ENCODE results near the gene C1QTNF9B. TPM values are rescaled to one million over a fixed set of nuclear protein-coding genes. Genes with fewer than 3 reads are reported as not detected.
"Not testable (repeated sequence)": the region's sequence is repeated elsewhere in the genome, so short reads cannot be mapped to it uniquely, and the experiment has no call there.

Gene C1QTNF9B
- total RNA-seq, 1 experiment from 2014 or later, result not detected

GRCh38 chr13:23894746-23895145 is 2.6 kb downstream of the C1QTNF9B start:
- DNase-seq (ENCODE audit: low read depth), result not testable (repeated sequence)

GRCh38 chr13:23893791-23894190 is 3.5 kb downstream of the C1QTNF9B start:
- not testable (repeated sequence) for DNase-seq (ENCODE audit: low read depth)

DNA sequence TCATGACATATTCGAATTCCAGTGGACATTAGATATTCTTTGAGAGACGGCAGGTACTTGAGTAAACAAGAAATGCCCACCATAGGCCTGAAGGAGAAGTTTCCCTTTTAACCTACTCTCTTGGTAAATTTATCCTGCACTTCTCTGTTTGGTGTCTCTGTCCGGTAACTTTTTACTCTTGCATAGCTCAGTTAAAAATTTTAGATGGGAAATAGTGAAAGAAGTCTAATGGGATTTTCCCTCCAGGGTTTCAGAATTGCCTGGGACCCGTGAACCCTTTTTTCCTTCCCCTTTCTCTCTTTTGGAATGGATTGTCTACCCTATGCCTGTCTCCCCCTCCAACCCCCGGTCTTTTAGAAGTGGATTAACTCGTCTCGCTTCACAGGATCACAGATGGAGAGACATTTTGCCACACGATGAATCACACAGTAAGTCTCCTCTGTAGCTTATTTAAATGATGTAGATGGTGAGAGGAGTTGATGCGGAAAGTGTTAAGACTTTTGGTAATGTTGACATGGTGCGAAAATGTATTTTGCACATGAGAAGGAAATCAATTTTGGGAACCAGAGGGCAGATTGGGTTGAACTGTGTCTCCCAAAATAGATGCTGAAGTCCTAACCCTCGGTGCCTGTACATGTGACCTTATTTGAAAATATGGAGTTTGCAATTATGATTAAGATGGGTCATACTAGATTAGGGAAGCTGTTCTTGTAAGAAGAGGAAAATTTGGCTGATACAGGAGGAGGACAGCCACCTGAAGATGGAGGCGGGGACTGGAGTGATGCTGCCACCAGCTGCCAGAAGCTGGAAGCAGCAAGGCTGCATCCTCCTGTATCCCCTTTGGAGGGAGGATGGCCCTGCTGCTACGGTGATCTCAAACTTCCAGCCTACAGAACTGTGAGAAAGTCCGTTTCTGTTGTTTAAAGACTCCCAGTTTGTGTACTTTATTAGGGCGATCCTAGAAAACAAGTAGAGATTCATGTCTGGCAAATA is 7.4 kb downstream of the C1QTNF9B start:
- peak; percentile 31 for DNase-seq (ENCODE audit: low read depth)

DNA sequence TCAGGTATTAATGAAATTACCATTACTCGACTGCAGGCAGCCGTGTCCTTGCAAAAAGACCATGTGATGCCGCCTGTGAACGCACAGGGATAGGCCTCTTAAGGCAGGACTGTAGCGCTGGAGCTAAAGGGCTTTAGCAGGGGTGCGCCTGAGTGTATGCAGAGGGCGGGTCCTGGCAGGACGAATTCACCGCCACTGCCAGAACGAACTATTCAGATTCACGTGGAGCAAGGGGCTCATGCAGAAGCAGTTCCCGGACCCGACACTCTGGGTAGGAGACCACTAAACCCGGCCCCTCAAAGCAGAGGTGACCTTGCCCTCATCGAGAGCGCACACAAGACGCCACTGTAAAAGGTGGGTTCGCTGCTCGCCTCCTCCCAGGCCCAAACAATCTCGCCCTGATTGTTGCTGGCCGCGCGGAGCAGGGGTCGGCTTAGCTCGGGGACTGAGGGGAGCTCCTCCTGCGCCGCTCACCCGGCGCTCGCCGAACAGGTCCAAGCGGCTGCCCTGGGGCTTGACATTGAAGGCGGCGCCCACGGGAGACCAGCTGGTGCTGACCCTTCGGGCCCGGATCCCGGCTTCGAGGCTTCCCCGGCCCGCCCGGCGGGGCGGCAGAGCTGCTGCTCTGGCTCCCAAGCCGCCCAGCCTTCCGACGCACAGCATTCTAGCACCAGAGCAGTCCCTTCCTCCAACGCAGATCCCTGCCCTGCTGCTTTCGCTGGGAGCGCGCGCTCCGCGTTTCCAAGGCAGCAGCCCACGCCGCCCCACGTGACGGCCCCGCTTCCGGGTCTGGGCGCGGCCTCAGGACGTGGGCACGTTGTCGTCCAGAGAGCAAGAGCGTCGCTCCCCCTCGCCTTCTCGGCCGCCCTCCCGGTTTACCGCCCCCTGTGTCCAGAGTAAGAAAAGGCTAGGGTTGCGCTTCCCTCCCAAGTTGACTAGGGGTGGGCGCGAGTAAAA is 8.4 kb downstream of the C1QTNF9B start, which contains the start of gene MIPEP:
TSS of gene MIPEP (minus strand) at position 743 of the 957 bp plus-strand sequence. CDS start at position 663, 80 bp downstream.
- peak; percentile 93 for DNase-seq (ENCODE audit: low read depth)

DNA sequence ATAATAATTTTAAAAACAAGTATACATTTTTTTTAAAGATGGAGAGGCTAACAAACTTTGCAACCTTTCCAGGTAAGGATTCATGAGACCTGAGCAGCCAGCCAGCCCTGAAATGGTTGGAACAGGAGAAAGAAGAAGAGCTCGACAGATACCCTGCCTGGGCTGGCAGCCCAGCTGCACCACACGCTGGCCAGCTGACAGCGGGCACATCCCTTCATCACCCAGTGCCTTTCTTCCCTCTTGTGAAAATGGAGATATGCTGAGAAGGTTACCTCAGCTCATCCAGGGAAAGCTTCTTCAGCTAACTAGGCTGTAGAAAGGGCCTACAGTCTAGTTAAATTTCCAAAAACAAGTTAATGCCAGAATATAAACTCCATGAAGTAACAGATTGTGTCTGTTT is 12.9 kb downstream of the C1QTNF9B start:
- DNase-seq (ENCODE audit: low read depth), result not testable (repeated sequence)

DNA sequence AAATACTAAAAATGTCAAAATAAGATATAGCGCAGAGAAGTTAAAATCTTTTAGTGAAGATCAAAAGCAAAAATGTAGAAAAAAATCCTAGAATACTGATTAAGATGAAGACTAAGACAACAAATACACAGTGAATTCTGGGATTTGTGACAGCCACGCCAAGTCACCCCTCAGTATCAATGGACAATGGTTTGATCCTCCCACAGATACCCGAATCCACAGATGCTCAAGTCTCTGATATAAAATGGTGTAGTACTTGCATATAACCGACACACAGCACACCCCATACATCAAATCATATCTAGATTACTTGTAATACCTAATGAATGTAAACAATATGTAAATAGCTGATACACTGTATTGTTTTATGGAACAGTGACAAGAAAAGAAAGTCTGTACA is 14.0 kb downstream of the C1QTNF9B start:
- DNase-seq (ENCODE audit: low read depth), result no peak

GRCh38 chr13:23881402-23881800 is 15.9 kb downstream of the C1QTNF9B start:
- DNase-seq (ENCODE audit: low read depth), result not testable (repeated sequence)

DNA sequence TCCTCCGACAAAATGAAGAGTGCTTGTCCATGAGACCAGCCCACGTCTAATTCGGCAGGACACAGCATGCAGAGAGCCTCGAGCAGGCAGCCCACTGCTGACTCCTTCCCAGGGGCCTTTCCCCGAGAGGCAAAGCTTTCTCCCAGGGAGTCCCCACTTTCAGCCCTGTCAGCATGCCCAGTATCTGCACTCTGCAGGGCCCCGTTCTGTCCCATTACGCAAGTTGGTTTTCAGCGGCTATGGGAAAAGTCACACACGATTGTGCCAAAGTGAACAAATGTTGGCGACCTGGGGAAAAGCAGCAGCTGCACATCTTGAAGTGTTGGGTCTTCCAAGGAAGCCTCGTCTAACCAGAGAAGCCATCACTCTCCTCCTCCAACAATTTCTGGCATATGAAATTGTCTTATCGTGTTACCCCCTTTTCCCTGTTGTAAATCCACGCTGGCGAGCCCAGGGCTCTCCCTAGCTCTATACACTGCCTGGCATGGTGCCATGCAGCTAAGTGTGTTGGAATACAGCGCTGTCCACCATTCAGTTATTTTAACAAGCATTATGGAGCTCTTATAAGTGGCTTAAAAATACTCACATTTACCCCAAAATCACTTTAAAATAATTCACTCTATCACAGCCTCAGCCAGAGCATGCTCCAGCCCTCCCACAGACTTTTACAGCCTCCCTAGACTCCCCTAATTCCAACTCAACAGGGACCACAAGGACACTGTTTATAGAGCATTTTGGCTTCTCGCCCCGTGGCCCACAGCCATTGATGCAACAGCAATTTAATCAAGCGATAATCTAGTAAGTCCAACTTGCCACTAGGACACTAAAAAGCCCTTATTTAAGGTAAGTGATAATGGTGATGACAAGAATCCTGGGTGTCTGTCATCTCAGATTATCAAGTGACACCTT is 16.6 kb downstream of the C1QTNF9B start:
- not testable (repeated sequence) for DNase-seq (ENCODE audit: low read depth)

DNA sequence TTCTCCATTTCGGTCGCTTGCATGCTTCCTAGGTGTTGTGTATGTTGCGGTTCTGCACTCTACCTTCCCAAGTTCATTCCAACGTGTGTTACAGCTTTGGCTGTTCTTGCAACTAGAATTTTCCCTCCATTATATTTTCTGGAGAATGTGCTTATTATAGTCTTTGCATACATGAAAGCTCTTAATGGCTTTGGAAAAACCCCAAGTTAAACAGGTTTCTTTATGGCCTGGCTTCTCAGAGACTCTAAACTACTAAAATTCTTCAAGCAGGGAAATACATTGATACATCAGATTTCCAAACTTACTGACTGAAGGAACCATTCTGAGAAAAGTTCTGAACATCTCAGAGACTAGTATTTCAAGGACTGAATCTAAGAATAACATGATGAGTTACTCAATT is 20.0 kb downstream of the C1QTNF9B start:
- no peak for DNase-seq (ENCODE audit: low read depth)

- DNase-seq (ENCODE audit: low read depth), result peak; percentile 12
Observed at GRCh38 chr13:23876265-23876664, 21.0 kb downstream of the C1QTNF9B start.

GRCh38 chr13:23871616-23872220 is 25.6 kb downstream of the C1QTNF9B start:
- DNase-seq (ENCODE audit: low read depth), result peak; percentile 42

DNA sequence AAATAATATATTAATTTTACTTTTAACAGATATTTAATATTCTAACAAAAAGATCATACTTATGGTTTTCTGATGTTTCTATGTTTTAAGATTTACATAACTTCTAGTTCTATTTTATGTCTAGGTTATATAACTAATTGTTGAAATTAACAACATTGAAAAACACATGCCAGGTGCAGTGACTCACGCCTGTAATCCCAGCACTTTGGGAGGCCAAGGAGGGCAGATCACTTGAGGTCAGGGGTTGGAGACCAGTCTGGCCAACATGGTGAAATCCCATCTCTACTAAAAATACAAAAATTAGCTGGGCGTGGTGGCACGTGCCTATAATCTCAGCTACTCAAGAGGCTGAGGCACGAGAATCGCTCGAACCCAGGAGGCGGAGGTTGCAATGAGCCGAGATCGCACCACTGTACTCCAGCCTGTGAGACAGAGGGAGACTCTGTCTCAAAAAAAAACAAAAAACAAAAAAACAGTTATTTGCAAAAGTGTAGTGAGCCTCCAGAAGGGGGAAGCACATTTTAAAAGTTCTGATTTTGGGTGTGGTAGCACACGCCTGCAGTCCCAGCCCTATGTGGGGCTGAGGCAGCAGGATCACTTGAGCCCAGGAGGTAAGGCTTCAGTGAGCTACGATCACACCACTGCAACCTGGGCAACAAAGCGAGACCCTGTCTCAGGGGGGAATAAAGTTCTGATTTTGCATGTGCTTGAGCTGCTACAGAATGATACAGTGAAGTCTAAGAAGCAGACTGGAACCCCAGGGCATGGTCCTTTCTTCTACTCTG is 26.8 kb downstream of the C1QTNF9B start:
- DNase-seq (ENCODE audit: low read depth), result no peak

- DNase-seq (ENCODE audit: low read depth), result no peak
Observed at GRCh38 chr13:23868521-23868920, 28.8 kb downstream of the C1QTNF9B start.

GRCh38 chr13:23867027-23867491 is 30.2 kb downstream of the C1QTNF9B start:
- peak; percentile 40 for DNase-seq (ENCODE audit: low read depth)

GRCh38 chr13:23866420-23867026 is 30.8 kb downstream of the C1QTNF9B start:
- DNase-seq (ENCODE audit: low read depth), result no peak

DNA sequence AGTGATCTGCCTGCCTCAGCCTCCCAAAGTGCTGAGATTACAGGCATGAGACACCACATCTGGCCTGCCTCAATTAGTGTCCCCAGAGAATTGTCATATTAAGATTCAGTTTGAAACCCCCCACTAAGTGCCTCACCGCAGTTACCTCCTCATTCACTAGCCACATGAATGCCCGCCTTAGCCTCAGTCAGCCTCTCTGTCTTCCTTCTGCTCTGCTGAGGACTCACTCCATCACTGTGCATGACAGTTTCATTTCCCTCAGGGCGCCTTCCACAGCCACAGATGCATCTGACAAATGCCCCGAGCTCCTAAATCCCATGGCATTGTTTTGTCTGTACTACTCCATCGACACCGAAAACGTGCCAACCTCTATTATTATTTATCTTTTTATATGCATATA is 31.4 kb downstream of the C1QTNF9B start:
- DNase-seq (ENCODE audit: low read depth), result no peak

DNA sequence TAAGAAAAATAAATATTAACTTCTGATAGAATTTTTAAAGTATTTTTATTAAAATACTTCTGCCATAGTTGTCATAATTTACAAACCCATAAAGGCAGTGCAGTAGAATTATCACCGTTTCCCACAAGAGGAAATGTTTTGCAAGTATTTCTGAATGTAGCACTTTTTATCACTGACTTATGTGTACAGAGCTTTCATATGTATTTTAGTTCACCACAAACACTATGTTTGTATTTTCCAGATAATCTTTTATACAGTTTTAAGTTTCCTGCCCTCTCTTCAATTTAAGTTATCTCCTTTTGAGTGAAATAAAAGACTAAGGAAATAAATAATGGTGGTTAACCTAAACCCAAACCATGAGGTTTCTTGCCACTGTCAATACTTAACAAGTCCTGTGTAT is 32.3 kb downstream of the C1QTNF9B start:
- DNase-seq (ENCODE audit: low read depth), result no peak

GRCh38 chr13:23861310-23861709 is 36.0 kb downstream of the C1QTNF9B start:
- DNase-seq (ENCODE audit: low read depth), result no peak

GRCh38 chr13:23859904-23860303 is 37.4 kb downstream of the C1QTNF9B start:
- no peak for DNase-seq (ENCODE audit: low read depth)

All from M059J (cell line).